HepG2 (cell line): Measurements from ENCODE around the gene MAPKAPK3. TPM values are rescaled to one million over a fixed set of nuclear protein-coding genes. Genes with fewer than 3 reads are reported as not detected.

Source experiments
- ATAC-seq: fragments of 200-7000 bp; cut with Tn5 transposase; 3 replicates; pipeline ENCODE4 v1.9.1; 2020; ENCODE audit warnings: mild to moderate bottlenecking, moderate library complexity
- BruUV-seq: library from RNA; stranded (reverse); fragments of 400-500 nt; replicated peaks from 2 replicates; lab custom pipeline; 2021; lab: Mats Ljungman, UMichigan
- CTCF ChIA-PET: fragments of 300-600 bp; formaldehyde crosslinking; extraction: SDS; loops from one replicate; lab custom pipeline; 2021; ENCODE audit warnings: low total read pairs, inconsistent platforms, low intra/inter-chr PET ratio; lab: Yijun Ruan, JAX
- POLR2A ChIA-PET: fragments of 350-600 bp; sonication (Branson Sonifier 250); formaldehyde crosslinking; loops from one replicate; lab custom pipeline; 2020; ENCODE audit warnings: antibody characterized with exemption, inconsistent platforms; lab: Yijun Ruan, JAX
- DNase-seq: peaks from one replicate; pipeline ENCODE4 v3.0.0-alpha.2; 2015; ENCODE audit warnings: low spot score
- FAIRE-seq: peaks from 3 replicates; lab custom pipeline; 2011; peaks lifted over from hg19 to GRCh38; lab: Jason Lieb, UNC
- H2AFZ ChIP-seq: one replicate; pipeline ENCODE4 v1.6.1; 2011; ENCODE audit warnings: low read length, inconsistent platforms
- H3K27ac ChIP-seq: fragments of 300-600 bp; 3 replicates; pipeline ENCODE4 v1.8.0; 2011; ENCODE audit warnings: mixed run types, mild to moderate bottlenecking, mixed read lengths, low read length, inconsistent platforms; ENCODE audit not compliant: insufficient read depth; ENCODE audit errors: extremely low read length
- H3K27me3 ChIP-seq, 2 experiments: fragments of 200-600 bp in 1 of 2; 2 replicates in 1 of 2; 3 replicates in 1 of 2; pipeline versions ENCODE4 v1.6.0 to v1.8.0; 2011; ENCODE audit warnings: low read length in 2 of 2, mild to moderate bottlenecking in 2 of 2, moderate library complexity in 2 of 2, inconsistent platforms in 1 of 2; ENCODE audit not compliant: insufficient read depth in 2 of 2, control insufficient read depth in 1 of 2
- H3K36me3 ChIP-seq, 2 experiments: fragments of 200-600 bp in 1 of 2; replicated peaks in 1 of 2; 2 replicates in 1 of 2; 3 replicates in 1 of 2; pipeline versions ENCODE4 v1.5.1 to v1.8.0; 2011; ENCODE audit warnings: low read length in 2 of 2, inconsistent platforms in 1 of 2; ENCODE audit not compliant: insufficient read depth in 2 of 2, control insufficient read depth in 1 of 2
- H3K4me1 ChIP-seq: 2 replicates; pipeline ENCODE4 v1.5.1; 2012; ENCODE audit warnings: low read length, inconsistent platforms; ENCODE audit not compliant: insufficient read depth
- H3K4me2 ChIP-seq: 2 replicates; pipeline ENCODE4 v1.6.0; 2011; ENCODE audit warnings: low read depth, low read length, inconsistent platforms
- H3K4me3 ChIP-seq, 3 experiments: fragments of 200-600 bp in 1 of 3; sonication (generic), shearing (Covaris generic) in 1 of 3; replicated peaks in 1 of 3; 2 replicates each; pipeline ENCODE4 v1.5.1; 2011 to 2016; ENCODE audit warnings: low read length in 3 of 3, inconsistent platforms in 2 of 3, low read depth in 2 of 3, mild to moderate bottlenecking in 2 of 3, control low read depth in 1 of 3, mixed read lengths in 1 of 3; ENCODE audit not compliant: insufficient read depth in 1 of 3
- H3K79me2 ChIP-seq: one replicate; pipeline ENCODE4 v1.6.1; 2011; ENCODE audit warnings: low read length, inconsistent platforms; ENCODE audit not compliant: insufficient read depth
- H3K9ac ChIP-seq: 2 replicates; pipeline ENCODE4 v1.6.0; 2011; ENCODE audit warnings: mild to moderate bottlenecking, low read depth, low read length, inconsistent platforms; ENCODE audit not compliant: insufficient read depth
- H3K9me3 ChIP-seq: 2 replicates; pipeline ENCODE4 v1.5.1; 2012; ENCODE audit warnings: mild to moderate bottlenecking, low read length
- H4K20me1 ChIP-seq: 2 replicates; pipeline ENCODE4 v1.6.0; 2011; ENCODE audit warnings: inconsistent platforms, mild to moderate bottlenecking, low read length, moderate library complexity; ENCODE audit not compliant: insufficient read depth
- ETV6 ChIP-seq: sonication (generic); formaldehyde crosslinking; conservative IDR thresholded peaks from 2 replicates; pipeline ENCODE4 v1.4.0; 2020; ENCODE audit warnings: missing genetic modification reagents
- IKZF1 ChIP-seq: fragments of 450-650 bp; IDR thresholded peaks from 2 replicates; pipeline ENCODE4 v1.7.1; 2016
- PRPF4 ChIP-seq: fragments of 200-400 bp; formaldehyde crosslinking; IDR thresholded peaks from 2 replicates; pipeline ENCODE4 v1.6.1; 2016; ENCODE audit warnings: low read length, low read depth; ENCODE audit not compliant: poor library complexity, severe bottlenecking
- STAT5B ChIP-seq: sonication (generic); formaldehyde crosslinking; IDR thresholded peaks from 2 replicates; pipeline ENCODE4 v1.4.0; 2020; ENCODE audit warnings: missing genetic modification reagents
- YY1 ChIP-seq: IDR thresholded peaks from 2 replicates; pipeline ENCODE4 v1.6.1; 2011; ENCODE audit warnings: low read length, low read depth, moderate library complexity, mild to moderate bottlenecking; ENCODE audit not compliant: insufficient read depth, insufficient replicate concordance
- ZBTB3 ChIP-seq: sonication (generic); formaldehyde crosslinking; IDR thresholded peaks from 2 replicates; pipeline ENCODE4 v1.4.0; 2020; ENCODE audit warnings: low read depth, mild to moderate bottlenecking, moderate library complexity, missing genetic modification reagents, borderline replicate concordance
- WGBS: methylation state at CpG from one replicate; pipeline ENCODE4 v1.1.6; 2017; ENCODE audit warnings: low lambda C conversion rate; 5-methylcytosine and 5-hydroxymethylcytosine counted together
- in situ Hi-C: cut with HindIII; loops from 2 replicates; pipeline ENCODE4 v1.10.0; 2017; ENCODE audit warnings: low pct_unique_long_range_greater_than_20kb; ENCODE audit not compliant: extremely low pct_ligation_motif_present
- intact Hi-C: fragments of 100-400 bp; cut with micrococcal nuclease; formaldehyde crosslinking; loops from one replicate; pipeline ENCODE4 v1.10.0; 2022; ENCODE audit not compliant: unreplicated experiment
- polyA plus RNA-seq, 8 experiments: library from polyadenylated mRNA; depleted of rRNA in 3 of 8; stranded (reverse) in 7 of 8; unstranded in 1 of 8; fragments of >200 nt; fragmentation: Illumina TruSeq in 4 of 8; extraction: Trizol in 4 of 8; gene quantifications; 2 replicates each; pipeline versions ENCODE4 v1.2.1 to v1.2.3, GENCODE V29; 2011 to 2016; ENCODE audit warnings: low read depth in 4 of 8, missing spikeins in 1 of 8, mixed read lengths in 1 of 8; ENCODE audit not compliant: insufficient read depth in 1 of 8
- total RNA-seq, 5 experiments: library from RNA; depleted of rRNA; stranded (reverse); fragments of >200 nt; fragmentation: Illumina TruSeq; extraction: Trizol; gene quantifications; 2 replicates each; pipeline ENCODE4 v1.2.3, GENCODE V29; 2016; ENCODE audit warnings: low read depth in 1 of 5
- TF ChIP-seq, protein P1 (sequence below): sonication (generic); formaldehyde crosslinking; IDR thresholded peaks from 2 replicates; pipeline ENCODE4 v1.9.0; 2021; ENCODE audit warnings: missing genetic modification reagents, borderline replicate concordance
- TF ChIP-seq, protein P2 (sequence below): sonication (generic); formaldehyde crosslinking; IDR thresholded peaks from 2 replicates; pipeline ENCODE4 v1.5.0; 2020; ENCODE audit warnings: missing genetic modification reagents, mild to moderate bottlenecking, borderline replicate concordance
- TF ChIP-seq, protein P3 (sequence below): sonication (generic); formaldehyde crosslinking; IDR thresholded peaks from 2 replicates; pipeline ENCODE4 v1.5.0; 2020; ENCODE audit warnings: mild to moderate bottlenecking, missing genetic modification reagents
- TF ChIP-seq, protein P4 (sequence below): sonication (generic); formaldehyde crosslinking; IDR thresholded peaks from 2 replicates; pipeline ENCODE4 v1.5.0; 2020; ENCODE audit warnings: missing genetic modification reagents

The MAPKAPK3 gene
- total and polyA plus RNA-seq, 2 of the 13 experiments (the other 11 are each of a cell fraction or from before 2014, with no cell fraction given) = 39.9 to 41.2 TPM

DNA sequence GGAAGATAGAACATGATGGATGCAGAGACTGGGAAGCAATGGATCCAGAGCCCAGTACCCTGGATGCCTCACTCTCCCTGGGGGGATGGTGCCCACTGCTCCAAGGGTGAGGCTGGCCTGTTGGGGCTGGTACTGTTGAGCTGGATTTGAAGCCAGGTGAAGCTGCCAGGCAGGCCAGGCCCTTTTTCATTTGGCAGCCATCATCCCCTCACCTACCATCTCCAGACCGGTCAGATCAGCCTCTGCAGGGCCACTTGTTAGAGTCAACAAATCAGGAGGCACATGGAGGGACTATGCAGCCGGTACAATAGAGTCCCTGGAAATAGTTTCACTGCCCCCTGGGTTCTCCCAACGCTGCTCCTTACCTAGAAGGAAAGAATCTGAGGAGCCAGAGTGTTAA is 5.9 kb downstream of the MAPKAPK3 start:
- CTCF ChIA-PET = no interaction called here
- no peak overlapping the region for H3K4me2 ChIP-seq

DNA sequence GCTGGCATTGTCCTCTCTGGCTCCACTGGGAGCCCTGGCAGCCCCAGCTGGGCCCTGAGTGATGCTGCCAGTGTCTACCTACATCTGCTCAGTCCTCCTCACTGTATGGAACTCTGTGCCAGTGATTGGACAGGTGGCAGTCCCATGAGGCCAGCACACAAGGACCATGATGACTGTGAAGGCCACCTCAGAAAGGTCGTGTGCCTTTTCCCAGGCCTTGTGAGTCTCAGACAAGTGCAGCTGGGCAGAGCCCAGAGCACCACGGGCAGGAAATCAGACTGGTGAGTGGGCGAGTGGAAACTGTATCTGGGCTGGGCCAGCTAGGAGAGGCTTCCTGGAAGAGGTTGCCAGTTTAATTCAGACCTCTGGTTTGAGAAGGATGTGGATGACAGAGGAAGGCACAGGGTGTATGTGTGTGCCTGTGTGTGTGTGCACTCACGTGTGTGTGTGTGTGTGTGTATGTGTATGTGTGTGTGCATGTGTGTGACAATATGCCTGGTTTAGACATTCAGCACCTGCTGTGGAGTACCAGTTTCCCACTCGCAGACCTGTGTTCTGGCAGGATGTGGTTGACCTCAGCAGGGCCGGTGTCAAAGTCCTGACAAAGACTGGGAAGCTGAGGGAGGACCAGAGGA is 7.0 kb downstream of the MAPKAPK3 start:
- H3K9ac ChIP-seq = no peak overlapping the region
- DNase-seq (no peak), ATAC-seq (no peak), FAIRE-seq (no peak)
- peaks cover 3 to 10% of the 10 kb centered on the region in 2 experiments; a peak in 2 of 5 replicates for H3K36me3 ChIP-seq
- no peak overlapping the region for H2AFZ ChIP-seq
- H3K9me3 ChIP-seq = no peaks in the 10 kb centered on the region
- H3K27me3 ChIP-seq = no peaks in the 10 kb centered on the region
- H4K20me1 ChIP-seq = no peaks in the 10 kb centered on the region
- no peak overlapping the region for H3K27ac ChIP-seq
- peaks cover 27% of the 10 kb centered on the region for H3K4me1 ChIP-seq
- CTCF ChIA-PET = no interaction called here
- POLR2A ChIA-PET = interaction anchor here (0.8 kb wide), 1 partner anchor 287 kb away, joined by 3 read pairs; no protein-coding TSS in a partner anchor
- intact Hi-C loops (no loop called here), in situ Hi-C loops (no loop called here)
- WGBS = 88% methylated on average over 6 of the region's 6 CpGs
- H3K4me3 ChIP-seq = no peak overlapping the region
- no peaks in the 10 kb centered on the region for H3K79me2 ChIP-seq
- no TSS peak for BruUV-seq
- TF ChIP-seq, protein P1, sequence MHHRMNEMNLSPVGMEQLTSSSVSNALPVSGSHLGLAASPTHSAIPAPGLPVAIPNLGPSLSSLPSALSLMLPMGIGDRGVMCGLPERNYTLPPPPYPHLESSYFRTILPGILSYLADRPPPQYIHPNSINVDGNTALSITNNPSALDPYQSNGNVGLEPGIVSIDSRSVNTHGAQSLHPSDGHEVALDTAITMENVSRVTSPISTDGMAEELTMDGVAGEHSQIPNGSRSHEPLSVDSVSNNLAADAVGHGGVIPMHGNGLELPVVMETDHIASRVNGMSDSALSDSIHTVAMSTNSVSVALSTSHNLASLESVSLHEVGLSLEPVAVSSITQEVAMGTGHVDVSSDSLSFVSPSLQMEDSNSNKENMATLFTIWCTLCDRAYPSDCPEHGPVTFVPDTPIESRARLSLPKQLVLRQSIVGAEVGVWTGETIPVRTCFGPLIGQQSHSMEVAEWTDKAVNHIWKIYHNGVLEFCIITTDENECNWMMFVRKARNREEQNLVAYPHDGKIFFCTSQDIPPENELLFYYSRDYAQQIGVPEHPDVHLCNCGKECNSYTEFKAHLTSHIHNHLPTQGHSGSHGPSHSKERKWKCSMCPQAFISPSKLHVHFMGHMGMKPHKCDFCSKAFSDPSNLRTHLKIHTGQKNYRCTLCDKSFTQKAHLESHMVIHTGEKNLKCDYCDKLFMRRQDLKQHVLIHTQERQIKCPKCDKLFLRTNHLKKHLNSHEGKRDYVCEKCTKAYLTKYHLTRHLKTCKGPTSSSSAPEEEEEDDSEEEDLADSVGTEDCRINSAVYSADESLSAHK (CRISPR knock-in tag) = no peak
- TF ChIP-seq, protein P2, sequence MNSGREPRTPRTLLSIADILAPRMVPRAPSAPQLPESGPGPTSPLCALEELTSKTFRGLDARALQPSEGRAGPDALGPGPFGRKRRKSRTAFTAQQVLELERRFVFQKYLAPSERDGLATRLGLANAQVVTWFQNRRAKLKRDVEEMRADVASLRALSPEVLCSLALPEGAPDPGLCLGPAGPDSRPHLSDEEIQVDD (CRISPR knock-in tag) = no peak
- TF ChIP-seq ETV6 (CRISPR knock-in tag) = no peak
- TF ChIP-seq, protein P3, sequence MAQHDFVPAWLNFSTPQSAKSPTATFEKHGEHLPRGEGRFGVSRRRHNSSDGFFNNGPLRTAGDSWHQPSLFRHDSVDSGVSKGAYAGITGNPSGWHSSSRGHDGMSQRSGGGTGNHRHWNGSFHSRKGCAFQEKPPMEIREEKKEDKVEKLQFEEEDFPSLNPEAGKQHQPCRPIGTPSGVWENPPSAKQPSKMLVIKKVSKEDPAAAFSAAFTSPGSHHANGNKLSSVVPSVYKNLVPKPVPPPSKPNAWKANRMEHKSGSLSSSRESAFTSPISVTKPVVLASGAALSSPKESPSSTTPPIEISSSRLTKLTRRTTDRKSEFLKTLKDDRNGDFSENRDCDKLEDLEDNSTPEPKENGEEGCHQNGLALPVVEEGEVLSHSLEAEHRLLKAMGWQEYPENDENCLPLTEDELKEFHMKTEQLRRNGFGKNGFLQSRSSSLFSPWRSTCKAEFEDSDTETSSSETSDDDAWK (CRISPR knock-in tag) = no peak
- TF ChIP-seq YY1 = no peak
- no peak overlapping the region for H3K4me2 ChIP-seq

More for the DNA sequence above, 5.9 kb downstream of the MAPKAPK3 start:
- peaks cover 38% of the 10 kb centered on the region for H3K4me1 ChIP-seq
- H3K36me3 ChIP-seq = peaks cover 3 to 10% of the 10 kb centered on the region in 2 experiments; a peak in 2 of 5 replicates
- TF ChIP-seq, protein P4, sequence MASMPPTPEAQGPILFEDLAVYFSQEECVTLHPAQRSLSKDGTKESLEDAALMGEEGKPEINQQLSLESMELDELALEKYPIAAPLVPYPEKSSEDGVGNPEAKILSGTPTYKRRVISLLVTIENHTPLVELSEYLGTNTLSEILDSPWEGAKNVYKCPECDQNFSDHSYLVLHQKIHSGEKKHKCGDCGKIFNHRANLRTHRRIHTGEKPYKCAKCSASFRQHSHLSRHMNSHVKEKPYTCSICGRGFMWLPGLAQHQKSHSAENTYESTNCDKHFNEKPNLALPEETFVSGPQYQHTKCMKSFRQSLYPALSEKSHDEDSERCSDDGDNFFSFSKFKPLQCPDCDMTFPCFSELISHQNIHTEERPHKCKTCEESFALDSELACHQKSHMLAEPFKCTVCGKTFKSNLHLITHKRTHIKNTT (CRISPR knock-in tag) = no peak
- no peak for TF ChIP-seq PRPF4
- no peak for TF ChIP-seq ZBTB3 (CRISPR knock-in tag)
- no peak for TF ChIP-seq IKZF1
- no peak for TF ChIP-seq STAT5B (CRISPR knock-in tag)
- no peak overlapping the region for H2AFZ ChIP-seq
- ATAC-seq (no peak), FAIRE-seq (no peak), DNase-seq (no peak)
- no TSS peak for BruUV-seq
- intact Hi-C loops = no loop called here
- POLR2A ChIA-PET = no interaction called here
- H4K20me1 ChIP-seq = no peaks in the 10 kb centered on the region
- WGBS = 96% methylated on average over 3 of the region's 3 CpGs
- no peak overlapping the region for H3K27ac ChIP-seq
- H3K9ac ChIP-seq = no peak overlapping the region
- no peaks in the 10 kb centered on the region for H3K27me3 ChIP-seq
- peaks cover 3% of the 10 kb centered on the region for H3K79me2 ChIP-seq
- no peaks in the 10 kb centered on the region for H3K9me3 ChIP-seq
- in situ Hi-C loops = no loop called here
- H3K4me3 ChIP-seq = no peak overlapping the region
